ENCODE measurements around the gene TOM1L1. TPM values are rescaled to one million over a fixed set of nuclear protein-coding genes. Genes with fewer than 3 reads are reported as not detected.

Gene TOM1L1
- total and polyA plus RNA-seq, 7 donors: 1.1 to 6.5 (median 4.0) TPM

GRCh38 chr17:54948380-54948779 lies 47.7 kb downstream of the TOM1L1 start:
- no peak overlapping the region for H3K27ac ChIP-seq
- H3K9me3 ChIP-seq: no peaks in the 10 kb centered on the region
- no peak for DNase-seq
- H3K4me1 ChIP-seq: no peaks in the 10 kb centered on the region
- TF ChIP-seq, protein P1, sequence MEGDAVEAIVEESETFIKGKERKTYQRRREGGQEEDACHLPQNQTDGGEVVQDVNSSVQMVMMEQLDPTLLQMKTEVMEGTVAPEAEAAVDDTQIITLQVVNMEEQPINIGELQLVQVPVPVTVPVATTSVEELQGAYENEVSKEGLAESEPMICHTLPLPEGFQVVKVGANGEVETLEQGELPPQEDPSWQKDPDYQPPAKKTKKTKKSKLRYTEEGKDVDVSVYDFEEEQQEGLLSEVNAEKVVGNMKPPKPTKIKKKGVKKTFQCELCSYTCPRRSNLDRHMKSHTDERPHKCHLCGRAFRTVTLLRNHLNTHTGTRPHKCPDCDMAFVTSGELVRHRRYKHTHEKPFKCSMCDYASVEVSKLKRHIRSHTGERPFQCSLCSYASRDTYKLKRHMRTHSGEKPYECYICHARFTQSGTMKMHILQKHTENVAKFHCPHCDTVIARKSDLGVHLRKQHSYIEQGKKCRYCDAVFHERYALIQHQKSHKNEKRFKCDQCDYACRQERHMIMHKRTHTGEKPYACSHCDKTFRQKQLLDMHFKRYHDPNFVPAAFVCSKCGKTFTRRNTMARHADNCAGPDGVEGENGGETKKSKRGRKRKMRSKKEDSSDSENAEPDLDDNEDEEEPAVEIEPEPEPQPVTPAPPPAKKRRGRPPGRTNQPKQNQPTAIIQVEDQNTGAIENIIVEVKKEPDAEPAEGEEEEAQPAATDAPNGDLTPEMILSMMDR (IDR thresholded peaks at IDR 0.05): no peak
- intact Hi-C loops (cut with DNase I): no loop called here
- no peaks in the 10 kb centered on the region for H3K27me3 ChIP-seq (ENCODE audit: insufficient read depth in 3 of 3, low read length in 2 of 3)
- WGBS, 3 donors: 66 to 76% (median 67%) methylated on average over 5 of the region's 5 CpGs
- H3K36me3 ChIP-seq (ENCODE audit: insufficient read depth in 1 of 2, low read depth in 1 of 2): peaks cover 0 to 20% of the 10 kb centered on the region in 2 donors
- ATAC-seq: peak in 2 of 4 donors; percentile 49 to 53
- no peak overlapping the region for H3K4me3 ChIP-seq

DNA sequence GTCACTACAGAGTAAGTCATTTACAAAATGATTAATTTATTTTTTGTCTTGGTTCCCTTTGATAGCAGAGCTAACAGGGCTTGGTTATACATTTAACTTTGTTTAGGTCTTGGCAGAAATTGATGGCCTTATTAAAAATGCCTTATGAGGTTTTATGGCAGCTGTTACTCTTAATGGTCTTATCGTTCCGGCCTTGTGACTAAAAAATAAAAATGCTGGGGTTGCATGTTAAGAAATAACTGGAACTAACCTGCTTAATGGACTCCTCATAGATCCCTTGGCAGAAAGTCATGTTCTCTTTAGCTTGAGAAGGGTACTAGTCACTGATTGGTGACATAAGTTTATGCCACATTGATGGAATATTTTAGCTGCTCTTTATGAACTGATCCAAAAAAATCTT lies 49.5 kb downstream of the TOM1L1 start:
- H3K36me3 ChIP-seq (ENCODE audit: insufficient read depth in 1 of 2, low read depth in 1 of 2): peaks cover 0 to 36% of the 10 kb centered on the region in 2 donors
- no peaks in the 10 kb centered on the region for H3K27me3 ChIP-seq (ENCODE audit: insufficient read depth in 3 of 3, low read length in 2 of 3)
- ATAC-seq (no peak), DNase-seq (no peak)
- no peaks in the 10 kb centered on the region for H3K4me1 ChIP-seq
- TF ChIP-seq, protein P1 (IDR thresholded peaks at IDR 0.05): no peak
- no peak overlapping the region for H3K27ac ChIP-seq
- 25 to 37% (median 33%) methylated on average over 2 of the region's 2 CpGs for WGBS, 3 donors
- H3K4me3 ChIP-seq: no peak overlapping the region
- intact Hi-C loops (cut with DNase I): no loop called here
- H3K9me3 ChIP-seq: no peaks in the 10 kb centered on the region

- intact Hi-C loops (cut with DNase I): no loop called here
- Histone ChIP-seq H3K4me3 (no peak overlapping the region), H3K27ac (no peak overlapping the region), H3K9me3 (no peaks in the 10 kb centered on the region), H3K4me1 (no peaks in the 10 kb centered on the region), H3K27me3 (ENCODE audit: insufficient read depth in 3 of 3, low read length in 2 of 3) (no peaks in the 10 kb centered on the region), H3K36me3 (ENCODE audit: insufficient read depth in 1 of 2, low read depth in 1 of 2) (peaks cover 0 to 40% of the 10 kb centered on the region in 2 donors)
- DNase-seq (no peak), ATAC-seq (no peak)
- TF ChIP-seq, protein P1 (IDR thresholded peaks at IDR 0.05): no peak
- WGBS, 3 donors: 76 to 86% (median 79%) methylated on average over 4 of the region's 4 CpGs
Observed at GRCh38 chr17:54951286-54951685, 50.6 kb downstream of the TOM1L1 start.

- Histone ChIP-seq H3K4me3 (no peak overlapping the region), H3K27ac (no peak overlapping the region), H3K9me3 (no peaks in the 10 kb centered on the region), H3K27me3 (ENCODE audit: insufficient read depth in 3 of 3, low read length in 2 of 3) (no peaks in the 10 kb centered on the region), H3K36me3 (ENCODE audit: insufficient read depth in 1 of 2, low read depth in 1 of 2) (peaks cover 4 to 82% of the 10 kb centered on the region in 2 donors), H3K4me1 (no peaks in the 10 kb centered on the region)
- intact Hi-C loops (cut with DNase I): no loop called here
- DNase-seq (no peak), ATAC-seq (no peak)
- 63 to 69% (median 66%) methylated on average over 3 of the region's 3 CpGs for WGBS, 3 donors
- TF ChIP-seq, protein P1 (IDR thresholded peaks at IDR 0.05): no peak
Observed at GRCh38 chr17:54956791-54957190, 56.1 kb downstream of the TOM1L1 start.

DNA sequence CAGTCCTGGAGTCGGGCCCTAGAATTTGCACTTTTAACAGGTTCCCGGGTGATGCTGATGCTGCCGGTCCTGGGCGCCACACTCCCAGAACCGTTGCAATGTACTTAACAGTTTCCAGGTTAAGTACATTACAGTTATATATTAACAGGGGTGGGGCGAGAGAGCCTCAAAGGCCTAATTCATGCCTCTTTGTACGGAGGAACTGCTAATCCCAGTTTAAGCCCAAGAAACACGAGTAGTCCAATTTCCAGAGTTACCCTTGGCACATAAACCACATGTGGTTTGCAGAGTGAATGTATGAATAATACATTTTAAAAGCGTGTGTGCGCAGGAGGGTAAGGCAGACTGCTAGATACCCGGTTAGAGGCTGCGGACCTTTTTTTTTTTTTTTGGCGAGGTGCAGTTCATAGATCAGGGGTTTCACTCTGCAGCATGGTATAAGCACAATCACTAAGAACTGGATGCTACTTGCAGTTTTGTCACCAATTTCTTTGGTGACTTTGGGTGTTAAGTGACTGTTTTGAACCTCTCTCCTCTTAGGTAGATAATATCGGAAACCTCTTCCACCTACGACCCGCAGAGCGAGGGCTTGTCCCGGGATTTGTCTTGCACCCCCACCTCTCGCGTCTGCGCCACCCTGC lies 67.1 kb downstream of the TOM1L1 start:
- DNase-seq (no peak), ATAC-seq (peak in 2 of 4 donors; percentile 2 to 7)
- intact Hi-C loops (cut with DNase I): no loop called here
- TF ChIP-seq, protein P1 (IDR thresholded peaks at IDR 0.05): no peak
- WGBS, 3 donors: 0 to 2% (median 2%) methylated on average over 17 to 21 of the region's 21 CpGs
- H3K4me3 ChIP-seq: peak overlapping the region; percentile 92
- H3K27me3 ChIP-seq (ENCODE audit: insufficient read depth in 3 of 3, low read length in 2 of 3): no peaks in the 10 kb centered on the region
- peaks cover 0 to 22% of the 10 kb centered on the region in 2 donors for H3K36me3 ChIP-seq (ENCODE audit: insufficient read depth in 1 of 2, low read depth in 1 of 2)
- peaks cover 14% of the 10 kb centered on the region for H3K4me1 ChIP-seq
- peak overlapping the region; percentile 83 for H3K27ac ChIP-seq
- H3K9me3 ChIP-seq: no peaks in the 10 kb centered on the region

Measured in psoas muscle (tissue), 8 donors.